ENCODE data around the gene GPR15LG.
A peak's percentile ranks its signal among the peaks of the same experiment; 100 is the strongest.

GPR15LG gene

DNA sequence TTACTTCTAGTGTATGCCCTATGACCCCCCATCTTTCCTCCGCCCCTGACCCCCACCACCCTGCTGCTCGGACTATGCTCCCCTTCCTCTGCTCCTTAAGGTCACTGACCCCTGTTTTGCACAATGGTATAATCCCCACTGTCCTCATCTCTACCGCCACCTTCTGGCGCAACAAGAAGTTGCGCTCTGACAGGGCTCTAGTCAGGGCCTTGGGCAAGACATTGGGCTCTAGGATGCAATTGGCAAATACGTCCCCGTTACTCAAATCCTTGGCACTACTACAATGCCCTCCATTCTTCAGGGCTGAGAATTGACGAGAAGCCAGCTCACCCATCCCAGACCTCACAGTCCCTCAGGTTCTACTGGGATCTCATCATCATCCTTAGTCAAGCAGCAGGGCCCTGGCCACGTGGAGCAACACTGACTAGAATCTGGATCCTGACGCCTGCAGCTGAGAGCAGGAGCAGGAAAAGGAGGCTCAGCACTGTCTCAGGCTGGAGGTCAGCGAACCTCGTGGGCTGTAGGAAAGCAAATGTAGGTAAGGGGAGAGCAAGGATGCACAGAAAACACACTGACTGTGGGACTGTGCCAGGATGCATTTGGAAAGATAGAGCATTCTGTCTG is 41.1 kb downstream of the GPR15LG start:
- TF ChIP-seq NFRKB (IDR thresholded peaks at IDR 0.05) (no peak), FOXK2 (IDR thresholded peaks at IDR 0.05) (no peak), FOXA1 (IDR thresholded peaks at IDR 0.05) (no peak), SP1 (IDR thresholded peaks at IDR 0.05) (no peak), ELF4 (IDR thresholded peaks at IDR 0.05) (no peak), HDGF (IDR thresholded peaks at IDR 0.05; ENCODE audit: borderline replicate concordance) (no peak), FOXM1 (IDR thresholded peaks at IDR 0.05; ENCODE audit: borderline replicate concordance) (no peak), LEF1 (IDR thresholded peaks at IDR 0.05; ENCODE audit: borderline replicate concordance) (no peak), ARNT (IDR thresholded peaks at IDR 0.05) (no peak), SUZ12 (IDR thresholded peaks at IDR 0.05) (no peak), L3MBTL2 (conservative IDR thresholded peaks at IDR 0.05) (no peak), TARDBP (IDR thresholded peaks at IDR 0.05) (no peak), CTBP1 (IDR thresholded peaks at IDR 0.05; ENCODE audit: borderline replicate concordance) (no peak), ZNF384 (IDR thresholded peaks at IDR 0.05) (no peak)
- POLR2A ChIA-PET, result no interaction called here
- CTCF ChIA-PET, result no interaction called here
- peak; percentile 53 for DNase-seq (ENCODE audit: extremely low spot score)

GRCh38 chr10:84216834-84217233 is 43.2 kb downstream of the GPR15LG start:
- POLR2A ChIA-PET, result no interaction called here
- CTCF ChIA-PET, result no interaction called here

GRCh38 chr10:84217746-84218145 is 44.1 kb downstream of the GPR15LG start:
- TF ChIP-seq SUZ12 (IDR thresholded peaks at IDR 0.05) (no peak), CTBP1 (IDR thresholded peaks at IDR 0.05; ENCODE audit: borderline replicate concordance) (no peak), NFRKB (IDR thresholded peaks at IDR 0.05) (no peak), L3MBTL2 (conservative IDR thresholded peaks at IDR 0.05) (no peak), BHLHE40 (IDR thresholded peaks at IDR 0.05; ENCODE audit: borderline replicate concordance) (no peak), LEF1 (IDR thresholded peaks at IDR 0.05; ENCODE audit: borderline replicate concordance) (no peak), FOXM1 (IDR thresholded peaks at IDR 0.05; ENCODE audit: borderline replicate concordance) (no peak), ZNF384 (IDR thresholded peaks at IDR 0.05) (no peak), FOXK2 (IDR thresholded peaks at IDR 0.05) (no peak), FOXA1 (IDR thresholded peaks at IDR 0.05) (no peak), TARDBP (IDR thresholded peaks at IDR 0.05) (no peak), HDGF (IDR thresholded peaks at IDR 0.05; ENCODE audit: borderline replicate concordance) (no peak), ELF4 (IDR thresholded peaks at IDR 0.05) (no peak), SP1 (IDR thresholded peaks at IDR 0.05) (no peak), ARNT (IDR thresholded peaks at IDR 0.05) (no peak)
- TF ChIP-seq, protein P1, sequence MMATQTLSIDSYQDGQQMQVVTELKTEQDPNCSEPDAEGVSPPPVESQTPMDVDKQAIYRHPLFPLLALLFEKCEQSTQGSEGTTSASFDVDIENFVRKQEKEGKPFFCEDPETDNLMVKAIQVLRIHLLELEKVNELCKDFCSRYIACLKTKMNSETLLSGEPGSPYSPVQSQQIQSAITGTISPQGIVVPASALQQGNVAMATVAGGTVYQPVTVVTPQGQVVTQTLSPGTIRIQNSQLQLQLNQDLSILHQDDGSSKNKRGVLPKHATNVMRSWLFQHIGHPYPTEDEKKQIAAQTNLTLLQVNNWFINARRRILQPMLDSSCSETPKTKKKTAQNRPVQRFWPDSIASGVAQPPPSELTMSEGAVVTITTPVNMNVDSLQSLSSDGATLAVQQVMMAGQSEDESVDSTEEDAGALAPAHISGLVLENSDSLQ (IDR thresholded peaks at IDR 0.05), result no peak
- ChIA-PET CTCF (no interaction called here), POLR2A (no interaction called here)
- DNase-seq (ENCODE audit: extremely low spot score), result no peak

More at GRCh38 chr10:84216834-84217233, 43.2 kb downstream of the GPR15LG start:
- TF ChIP-seq CTBP1 (IDR thresholded peaks at IDR 0.05; ENCODE audit: borderline replicate concordance) (no peak), FOXM1 (IDR thresholded peaks at IDR 0.05; ENCODE audit: borderline replicate concordance) (no peak), ARNT (IDR thresholded peaks at IDR 0.05) (no peak), HDGF (IDR thresholded peaks at IDR 0.05; ENCODE audit: borderline replicate concordance) (no peak), ZNF384 (IDR thresholded peaks at IDR 0.05) (no peak), SP1 (IDR thresholded peaks at IDR 0.05) (no peak), TARDBP (IDR thresholded peaks at IDR 0.05) (no peak), FOXK2 (IDR thresholded peaks at IDR 0.05) (no peak), LEF1 (IDR thresholded peaks at IDR 0.05; ENCODE audit: borderline replicate concordance) (no peak)
- DNase-seq (ENCODE audit: extremely low spot score), result no peak

DNA sequence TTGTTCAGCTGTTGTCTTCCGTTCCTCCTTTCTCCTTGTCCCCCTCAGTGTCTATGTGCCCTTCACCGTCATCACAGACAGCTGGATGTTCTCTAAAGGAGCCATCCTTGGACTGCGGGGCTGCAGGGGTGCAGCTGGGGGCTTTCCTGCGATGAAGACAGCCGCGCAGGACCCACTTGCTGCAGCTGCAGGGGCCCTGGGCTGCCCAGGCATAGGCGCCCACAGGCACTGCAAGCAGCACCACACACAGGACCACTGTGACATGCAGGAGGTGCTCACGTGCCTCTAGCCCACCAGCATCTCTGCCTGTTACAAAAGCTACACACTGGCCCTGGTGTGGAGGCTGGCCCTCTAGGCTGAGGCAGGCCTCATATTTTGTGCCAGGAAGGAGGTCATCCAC is 48.3 kb downstream of the GPR15LG start:
- no peak for DNase-seq (ENCODE audit: extremely low spot score)
- TF ChIP-seq, protein P1 (IDR thresholded peaks at IDR 0.05), result no peak
- TF ChIP-seq NFRKB (IDR thresholded peaks at IDR 0.05) (no peak), LEF1 (IDR thresholded peaks at IDR 0.05; ENCODE audit: borderline replicate concordance) (no peak), TARDBP (IDR thresholded peaks at IDR 0.05) (no peak), FOXA1 (IDR thresholded peaks at IDR 0.05) (no peak), CTBP1 (IDR thresholded peaks at IDR 0.05; ENCODE audit: borderline replicate concordance) (no peak), SUZ12 (IDR thresholded peaks at IDR 0.05) (no peak), L3MBTL2 (conservative IDR thresholded peaks at IDR 0.05) (no peak), SP1 (IDR thresholded peaks at IDR 0.05) (no peak)
- POLR2A ChIA-PET, result no interaction called here
- CTCF ChIA-PET, result no interaction called here

- DNase-seq (ENCODE audit: extremely low spot score), result peak; percentile 20
- ChIA-PET POLR2A (no interaction called here), CTCF (no interaction called here)
- no peak for TF ChIP-seq ARNT (IDR thresholded peaks at IDR 0.05)
Measured at GRCh38 chr10:84224411-84225028, 50.9 kb downstream of the GPR15LG start.

GRCh38 chr10:84225427-84226173 is 52.0 kb downstream of the GPR15LG start, which contains the start of gene LRIT2:
TSS of gene LRIT2 (minus strand) at chr10:84225544. CDS start at chr10:84225520, 24 bp downstream.
- POLR2A ChIA-PET, result no interaction called here
- CTCF ChIA-PET, result no interaction called here
- DNase-seq (ENCODE audit: extremely low spot score), result no peak
- TF ChIP-seq HDGF (IDR thresholded peaks at IDR 0.05; ENCODE audit: borderline replicate concordance) (no peak), FOXM1 (IDR thresholded peaks at IDR 0.05; ENCODE audit: borderline replicate concordance) (no peak), NFRKB (IDR thresholded peaks at IDR 0.05) (no peak), SUZ12 (IDR thresholded peaks at IDR 0.05) (no peak), LEF1 (IDR thresholded peaks at IDR 0.05; ENCODE audit: borderline replicate concordance) (no peak), L3MBTL2 (conservative IDR thresholded peaks at IDR 0.05) (no peak)
